BE2C (cell line): ENCODE measurements around the gene ZNF627.
"Not testable (repeated sequence)": the region's sequence is repeated elsewhere in the genome, so short reads cannot be mapped to it uniquely, and the experiment has no call there.

ENCODE experiments used
- DNase-seq: peaks from one replicate; pipeline ENCODE4 v3.0.0-alpha.2; 2020
- H3K27me3 ChIP-seq: fragments of 250-450 bp; sonication (Bioruptor Pico); 2 replicates; pipeline ENCODE4 v1.5.1; 2020; ENCODE audit warnings: mild to moderate bottlenecking
- H3K36me3 ChIP-seq: fragments of 250-450 bp; sonication (Bioruptor Pico); 2 replicates; pipeline ENCODE4 v1.5.1; 2020; ENCODE audit warnings: mild to moderate bottlenecking
- H3K4me1 ChIP-seq: fragments of 250-450 bp; sonication (Bioruptor Pico); 2 replicates; pipeline ENCODE4 v1.5.1; 2020
- H3K4me3 ChIP-seq: 2 replicates; pipeline ENCODE4 v1.5.1; 2011; ENCODE audit warnings: low read depth, low read length
- H3K9me3 ChIP-seq: fragments of 250-450 bp; sonication (Bioruptor Pico); 2 replicates; pipeline ENCODE4 v1.5.1; 2020
- TF ChIP-seq, protein P1 (sequence below): IDR thresholded peaks from 2 replicates; pipeline ENCODE4 v1.5.1; 2012; ENCODE audit warnings: mild to moderate bottlenecking, low read depth, low read length

The ZNF627 gene

DNA sequence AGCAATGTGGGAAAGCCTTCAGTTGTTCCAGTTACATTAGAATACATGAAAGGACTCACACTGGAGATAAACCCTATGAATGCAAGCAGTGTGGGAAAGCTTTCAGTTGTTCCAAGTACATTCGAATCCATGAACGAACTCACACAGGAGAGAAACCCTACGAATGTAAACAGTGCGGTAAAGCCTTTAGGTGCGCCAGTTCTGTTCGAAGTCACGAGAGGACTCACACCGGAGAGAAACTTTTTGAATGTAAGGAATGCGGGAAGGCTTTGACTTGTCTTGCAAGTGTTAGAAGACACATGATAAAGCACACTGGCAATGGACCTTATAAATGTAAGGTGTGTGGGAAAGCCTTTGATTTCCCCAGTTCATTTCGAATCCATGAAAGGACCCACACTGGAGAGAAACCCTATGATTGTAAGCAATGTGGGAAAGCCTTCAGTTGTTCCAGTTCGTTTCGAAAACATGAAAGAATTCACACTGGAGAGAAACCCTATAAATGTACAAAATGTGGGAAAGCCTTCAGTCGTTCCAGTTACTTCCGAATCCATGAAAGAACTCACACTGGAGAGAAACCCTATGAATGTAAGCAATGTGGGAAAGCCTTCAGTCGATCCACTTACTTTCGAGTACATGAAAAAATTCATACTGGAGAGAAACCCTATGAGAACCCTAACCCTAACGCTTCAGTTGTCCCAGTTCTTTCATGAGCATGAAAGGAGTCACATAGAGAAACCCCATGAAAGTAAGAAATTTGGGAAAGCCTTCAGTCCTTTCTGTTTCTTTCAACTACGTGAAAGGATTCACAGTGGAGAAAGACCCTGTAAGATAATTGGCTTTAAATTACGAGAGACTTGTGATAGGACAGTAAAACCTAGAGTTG is 20.1 kb downstream of the ZNF627 start:
- H3K9me3 ChIP-seq, result peaks cover 3% of the 10 kb centered on the region; the same call in 1 of the 2 replicates
- no peak for DNase-seq
- H3K4me1 ChIP-seq, result no peaks in the 10 kb centered on the region
- H3K4me3 ChIP-seq, result no peak overlapping the region
- TF ChIP-seq, protein P1, sequence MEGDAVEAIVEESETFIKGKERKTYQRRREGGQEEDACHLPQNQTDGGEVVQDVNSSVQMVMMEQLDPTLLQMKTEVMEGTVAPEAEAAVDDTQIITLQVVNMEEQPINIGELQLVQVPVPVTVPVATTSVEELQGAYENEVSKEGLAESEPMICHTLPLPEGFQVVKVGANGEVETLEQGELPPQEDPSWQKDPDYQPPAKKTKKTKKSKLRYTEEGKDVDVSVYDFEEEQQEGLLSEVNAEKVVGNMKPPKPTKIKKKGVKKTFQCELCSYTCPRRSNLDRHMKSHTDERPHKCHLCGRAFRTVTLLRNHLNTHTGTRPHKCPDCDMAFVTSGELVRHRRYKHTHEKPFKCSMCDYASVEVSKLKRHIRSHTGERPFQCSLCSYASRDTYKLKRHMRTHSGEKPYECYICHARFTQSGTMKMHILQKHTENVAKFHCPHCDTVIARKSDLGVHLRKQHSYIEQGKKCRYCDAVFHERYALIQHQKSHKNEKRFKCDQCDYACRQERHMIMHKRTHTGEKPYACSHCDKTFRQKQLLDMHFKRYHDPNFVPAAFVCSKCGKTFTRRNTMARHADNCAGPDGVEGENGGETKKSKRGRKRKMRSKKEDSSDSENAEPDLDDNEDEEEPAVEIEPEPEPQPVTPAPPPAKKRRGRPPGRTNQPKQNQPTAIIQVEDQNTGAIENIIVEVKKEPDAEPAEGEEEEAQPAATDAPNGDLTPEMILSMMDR, result no peak
- H3K27me3 ChIP-seq, result no peaks in the 10 kb centered on the region
- peaks cover 63% of the 10 kb centered on the region for H3K36me3 ChIP-seq

DNA sequence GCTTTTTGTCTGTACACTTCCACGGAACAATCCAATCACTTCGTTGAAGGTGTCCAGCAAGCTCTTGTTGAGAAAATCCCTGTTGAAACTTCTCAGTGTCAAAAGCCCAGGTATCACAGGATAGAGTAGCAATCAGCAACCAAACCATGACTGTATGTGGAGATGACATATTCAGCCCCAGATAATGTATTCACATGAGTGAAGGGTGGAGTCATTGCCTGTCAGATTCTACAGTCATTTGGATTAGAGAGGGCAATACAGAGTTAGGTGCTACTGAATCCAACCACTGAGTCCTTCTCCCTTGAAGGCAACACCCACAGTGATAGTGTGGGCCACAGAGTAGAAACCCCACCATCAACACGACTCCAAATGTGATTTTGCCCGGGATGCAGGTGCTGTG is 23.3 kb downstream of the ZNF627 start:
- TF ChIP-seq, protein P1, result no peak
- Histone ChIP-seq H3K36me3 (peaks cover 51% of the 10 kb centered on the region), H3K9me3 (peaks cover 3% of the 10 kb centered on the region; the same call in 1 of the 2 replicates), H3K4me3 (no peak overlapping the region), H3K4me1 (peaks cover 2% of the 10 kb centered on the region; the same call in 1 of the 2 replicates), H3K27me3 (peaks cover 7% of the 10 kb centered on the region; the same call in 1 of the 2 replicates)
- no peak for DNase-seq

DNA sequence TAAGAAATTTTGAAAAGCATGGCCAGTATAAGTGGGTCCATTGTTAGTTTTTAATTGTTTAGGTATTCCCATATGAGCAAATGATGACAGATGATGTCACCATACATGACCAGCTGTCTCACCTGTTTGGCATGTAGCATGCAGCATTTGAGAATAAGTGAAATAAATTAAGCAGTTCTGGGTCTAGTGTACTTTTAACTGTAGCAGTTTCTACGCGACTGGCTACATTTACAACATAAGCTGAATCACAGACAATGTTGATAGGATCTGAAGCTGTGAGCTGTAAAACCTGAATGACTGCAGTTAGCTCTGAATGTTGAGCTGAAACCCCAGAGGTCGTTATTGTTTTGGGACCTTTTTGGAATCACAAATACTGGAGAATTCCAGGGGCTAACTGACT is 25.1 kb downstream of the ZNF627 start:
- H3K9me3 ChIP-seq, H3K4me1 ChIP-seq, H3K4me3 ChIP-seq, DNase-seq, H3K27me3 ChIP-seq: not testable (repeated sequence)
- peaks cover 37% of the 10 kb centered on the region for H3K36me3 ChIP-seq

DNA sequence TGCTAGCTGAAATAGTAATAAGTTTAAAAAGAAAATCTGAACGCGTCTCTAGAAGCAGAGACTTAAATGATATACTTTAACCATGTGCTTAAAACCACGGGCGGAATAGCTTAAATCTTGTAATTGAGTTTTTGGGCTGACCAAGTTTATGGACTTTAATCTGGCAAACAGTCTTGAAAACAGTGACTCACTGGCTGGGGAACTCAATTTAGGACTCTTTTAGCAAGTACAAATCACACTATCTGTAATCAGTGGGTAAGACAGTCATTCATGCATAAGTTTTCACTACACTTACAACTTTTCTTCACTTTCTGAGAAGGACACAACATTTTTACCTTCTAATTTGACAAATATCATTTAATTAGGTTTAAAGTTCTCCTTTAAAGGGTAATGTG is 26.8 kb downstream of the ZNF627 start:
- Histone ChIP-seq H3K9me3 (no peaks in the 10 kb centered on the region), H3K27me3 (peaks cover 7% of the 10 kb centered on the region; the same call in 1 of the 2 replicates), H3K36me3 (peaks cover 21% of the 10 kb centered on the region), H3K4me1 (peaks cover 2% of the 10 kb centered on the region; the same call in 1 of the 2 replicates), H3K4me3 (peak overlapping the region; percentile 45)
- TF ChIP-seq, protein P1, result no peak
- DNase-seq, result no peak

DNA sequence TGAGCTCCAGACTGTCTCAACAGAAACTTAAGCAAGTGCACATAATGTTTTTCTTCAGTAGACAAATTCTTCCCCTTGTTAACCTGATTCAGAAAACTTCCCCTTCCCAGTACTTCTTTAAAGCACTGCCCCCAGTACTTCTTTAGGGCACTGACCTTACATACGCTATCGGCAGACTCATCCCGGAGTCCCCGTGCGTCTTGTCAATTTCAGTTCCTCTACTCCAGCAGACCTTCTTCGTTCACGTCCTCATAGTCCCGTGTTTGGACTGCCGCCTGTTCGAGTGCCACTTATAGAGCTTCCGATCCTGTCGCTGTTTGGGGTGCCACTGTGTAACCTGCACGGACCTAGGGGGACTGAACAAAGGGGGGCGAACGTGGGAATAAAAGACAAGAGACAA is 29.0 kb downstream of the ZNF627 start:
- no peak for DNase-seq
- H3K4me3 ChIP-seq, result no peak overlapping the region

DNA sequence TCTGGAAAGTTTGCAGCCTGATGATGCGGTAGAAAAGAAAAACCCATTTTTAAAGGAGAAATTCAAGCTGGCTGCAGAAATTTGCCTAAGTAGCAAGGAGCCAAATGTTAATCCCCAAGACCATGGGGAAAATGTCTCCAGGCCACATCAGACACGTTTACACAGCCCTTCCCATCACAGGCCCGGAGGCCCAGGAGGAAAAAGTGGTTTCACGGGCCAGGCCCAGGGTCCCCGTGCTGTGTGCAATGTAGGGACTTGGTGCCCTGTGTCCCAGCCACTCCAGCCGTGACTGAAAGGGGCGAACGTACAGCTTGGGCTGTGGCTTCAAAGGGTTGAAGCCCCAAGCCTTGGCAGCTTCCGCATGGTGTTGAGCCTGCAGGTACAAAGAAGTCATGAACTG is 35.9 kb downstream of the ZNF627 start:
- H3K4me1 ChIP-seq, result no peaks in the 10 kb centered on the region
- H3K9me3 ChIP-seq, result no peaks in the 10 kb centered on the region
- H3K27me3 ChIP-seq, result no peaks in the 10 kb centered on the region
- DNase-seq, result no peak
- H3K4me3 ChIP-seq, result no peak overlapping the region
- H3K36me3 ChIP-seq, result no peaks in the 10 kb centered on the region
- TF ChIP-seq, protein P1, result no peak

More for the DNA sequence above, 29.0 kb downstream of the ZNF627 start:
- Histone ChIP-seq H3K27me3 (peaks cover 7% of the 10 kb centered on the region; the same call in 1 of the 2 replicates), H3K9me3 (no peaks in the 10 kb centered on the region), H3K36me3 (no peaks in the 10 kb centered on the region), H3K4me1 (peaks cover 2% of the 10 kb centered on the region; the same call in 1 of the 2 replicates)
- TF ChIP-seq, protein P1, result no peak

DNA sequence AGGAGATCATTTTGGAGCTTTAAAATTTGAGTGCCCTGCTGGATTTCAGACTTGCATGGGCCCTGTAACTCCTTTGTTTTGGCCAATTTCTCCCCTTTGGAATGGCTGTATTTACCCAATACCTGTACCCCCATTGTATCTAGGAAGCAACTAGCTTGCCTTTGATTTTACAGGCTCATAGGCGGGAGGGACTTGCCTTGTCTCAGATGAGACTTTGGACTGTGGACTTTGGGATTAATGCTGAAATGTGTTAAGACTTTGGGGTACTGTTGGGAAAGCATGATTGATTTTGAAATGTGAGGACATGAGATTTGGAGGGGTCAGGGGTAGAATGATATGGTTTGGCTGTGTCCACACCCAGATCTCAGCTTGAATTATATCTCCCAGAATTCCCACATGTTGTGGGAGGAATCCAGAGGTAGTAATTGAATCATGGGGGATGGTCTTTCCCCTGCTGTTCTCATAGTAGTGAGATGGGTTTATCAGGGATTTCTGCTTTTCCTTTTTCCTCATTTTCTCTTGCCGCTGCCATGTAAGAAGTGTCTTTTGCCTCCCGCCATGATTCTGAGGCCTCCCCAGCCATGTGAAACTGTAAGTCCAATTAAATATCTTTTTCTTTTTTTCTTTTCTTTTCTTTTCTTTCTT is 36.9 kb downstream of the ZNF627 start:
- H3K4me1 ChIP-seq, H3K36me3 ChIP-seq, H3K27me3 ChIP-seq, H3K4me3 ChIP-seq, H3K9me3 ChIP-seq, DNase-seq: not testable (repeated sequence)
